Body of pancreas (tissue), 4 donors: ENCODE data around the gene PIEZO2. TPM values are rescaled to one million over a fixed set of nuclear protein-coding genes. Genes with fewer than 3 reads are reported as not detected.

Source experiments
- ATAC-seq: fragments of 150-250 bp; one replicate; pipeline ENCODE4 v1.9.1; 2016
- DNase-seq, 4 donors: peaks; one replicate each; pipeline ENCODE4 v3.0.0-alpha.2; 2019
- H3K27ac ChIP-seq, 4 donors: fragments of 200-600 bp; sonication (generic); 1 replicate in 3 of 4; 2 replicates in 1 of 4; pipeline versions ENCODE4 v1.5.1 to v1.6.1; 2016 to 2019; ENCODE audit warnings: mild to moderate bottlenecking in 1 of 4, mixed read lengths in 1 of 4, moderate library complexity in 1 of 4
- H3K27me3 ChIP-seq, 2 donors: fragments of 200-600 bp; sonication (generic); one replicate each; pipeline ENCODE4 v1.6.0; 2016; ENCODE audit warnings: mild to moderate bottlenecking in 1 of 2
- H3K36me3 ChIP-seq, 2 donors: fragments of 200-600 bp; sonication (generic); replicated peaks in 1 of 2; 2 replicates each; pipeline ENCODE4 v1.5.1; 2016; ENCODE audit warnings: low read depth in 2 of 2; ENCODE audit not compliant: insufficient read depth in 1 of 2
- H3K4me1 ChIP-seq: fragments of 200-600 bp; sonication (generic); one replicate; pipeline ENCODE4 v1.6.0; 2016
- H3K4me3 ChIP-seq, 2 donors: fragments of 200-600 bp; sonication (generic); 1 replicate in 1 of 2; 2 replicates in 1 of 2; pipeline ENCODE4 v1.5.1; 2016 to 2019
- H3K9me3 ChIP-seq, 3 donors: fragments of 200-600 bp; sonication (generic); 1 replicate in 2 of 3; 2 replicates in 1 of 3; pipeline ENCODE4 v1.5.1; 2016
- CTCF ChIP-seq, 7 experiments: fragments of 450-650 bp in 4 of 7; fragments of 200-600 bp in 3 of 7; sonication (generic) in 3 of 7; IDR thresholded peaks; one replicate each; pipeline ENCODE4 v1.5.1; 2016 to 2019; ENCODE audit warnings: antibody characterized with exemption in 7 of 7
- POLR2A ChIP-seq, 3 donors: fragments of 450-650 bp; IDR thresholded peaks; one replicate each; pipeline ENCODE4 v1.6.1; 2016; ENCODE audit warnings: antibody characterized with exemption in 3 of 3, mild to moderate bottlenecking in 2 of 3
- WGBS, 2 donors: methylation state at CpG; one replicate each; pipeline ENCODE4 v1.1.5; 2017; 5-methylcytosine and 5-hydroxymethylcytosine counted together
- intact Hi-C: fragments of 100-400 bp; cut with DNase I; formaldehyde crosslinking; loops from one replicate; pipeline ENCODE4 v1.15.1; 2023
- total RNA-seq, 2 donors: library from RNA; depleted of rRNA; stranded (reverse); fragments of >200 nt; gene quantifications; one replicate each; pipeline ENCODE4 v1.1.0, GENCODE V29; 2016

The PIEZO2 gene
- total RNA-seq, 2 donors from 2014 or later: 0.33 to 40.7 TPM

DNA sequence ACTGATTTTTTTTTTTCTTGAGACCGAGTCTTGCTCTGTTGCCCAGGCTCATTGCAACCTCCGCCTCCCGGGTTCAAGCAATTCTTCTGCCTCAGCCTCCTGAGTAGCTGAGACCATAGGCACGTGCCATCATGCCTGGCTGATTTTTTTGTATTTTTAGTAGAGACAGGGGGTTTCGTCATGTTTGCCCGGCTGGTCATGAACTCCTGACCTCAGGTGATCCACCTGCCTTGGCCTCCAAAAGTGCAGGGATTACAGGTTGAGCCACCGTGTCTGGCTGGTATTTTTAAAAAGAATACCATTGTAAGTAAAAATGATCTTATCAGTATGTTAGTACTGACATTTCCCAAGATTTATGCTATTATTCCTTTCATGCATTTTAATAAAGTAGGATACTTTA lies 105.7 kb downstream of the PIEZO2 start:
- no peak for DNase-seq
- 71 to 76% methylated on average over 7 of the region's 7 CpGs for WGBS, 2 donors
- H3K4me1 ChIP-seq: no peaks in the 10 kb centered on the region
- H3K27me3 ChIP-seq: no peaks in the 10 kb centered on the region
- no peak overlapping the region for H3K27ac ChIP-seq
- no peak for ATAC-seq
- H3K9me3 ChIP-seq: no peaks in the 10 kb centered on the region
- H3K4me3 ChIP-seq: no peak overlapping the region
- no peaks in the 10 kb centered on the region for H3K36me3 ChIP-seq
- intact Hi-C loops: no loop called here
- TF ChIP-seq CTCF (IDR thresholded peaks at IDR 0.05): no peak
- no peak for TF ChIP-seq POLR2A (IDR thresholded peaks at IDR 0.05)

- ATAC-seq (no peak), DNase-seq (no peak)
- Histone ChIP-seq H3K27me3 (no peaks in the 10 kb centered on the region), H3K4me1 (peaks cover 8% of the 10 kb centered on the region), H3K4me3 (no peak overlapping the region), H3K36me3 (no peaks in the 10 kb centered on the region), H3K9me3 (no peaks in the 10 kb centered on the region), H3K27ac (no peak overlapping the region)
- TF ChIP-seq POLR2A (IDR thresholded peaks at IDR 0.05) (no peak), CTCF (IDR thresholded peaks at IDR 0.05) (no peak)
- intact Hi-C loops: no loop called here
- 29 to 34% methylated on average over 4 of the region's 4 CpGs for WGBS, 2 donors
Observed at GRCh38 chr18:11042247-11042646, 107.1 kb downstream of the PIEZO2 start.

- DNase-seq: peak; percentile 60 to 68 (median 64)
- TF ChIP-seq CTCF (IDR thresholded peaks at IDR 0.05): peak; percentile 42 to 87 (median 74)
- no peak for TF ChIP-seq POLR2A (IDR thresholded peaks at IDR 0.05)
- peak; percentile 83 for ATAC-seq
- 10 to 11% methylated on average over 7 of the region's 7 CpGs for WGBS, 2 donors
- intact Hi-C loops: no loop called here
- H3K27ac ChIP-seq: no peak overlapping the region
- peaks cover 8% of the 10 kb centered on the region for H3K4me1 ChIP-seq
- no peak overlapping the region for H3K4me3 ChIP-seq
- H3K9me3 ChIP-seq: no peaks in the 10 kb centered on the region
- no peaks in the 10 kb centered on the region for H3K27me3 ChIP-seq
- no peaks in the 10 kb centered on the region for H3K36me3 ChIP-seq
Observed at GRCh38 chr18:11040823-11041656, 108.3 kb downstream of the PIEZO2 start.

- TF ChIP-seq POLR2A (IDR thresholded peaks at IDR 0.05) (no peak), CTCF (IDR thresholded peaks at IDR 0.05) (no peak)
- Histone ChIP-seq H3K9me3 (no peaks in the 10 kb centered on the region), H3K27ac (no peak overlapping the region), H3K4me3 (no peak overlapping the region), H3K27me3 (no peaks in the 10 kb centered on the region), H3K36me3 (no peaks in the 10 kb centered on the region), H3K4me1 (peaks cover 8% of the 10 kb centered on the region)
- ATAC-seq (no peak), DNase-seq (no peak)
- intact Hi-C loops: no loop called here
- WGBS, 2 donors: 29 to 36% methylated on average over 4 of the region's 4 CpGs
Observed at GRCh38 chr18:11040359-11040758, 109.0 kb downstream of the PIEZO2 start.
